ENCODE measurements around the gene GATAD2B. TPM values are rescaled to one million over a fixed set of nuclear protein-coding genes. Genes with fewer than 3 reads are reported as not detected.
"Not testable (repeated sequence)": the region's sequence is repeated elsewhere in the genome, so short reads cannot be mapped to it uniquely, and the experiment has no call there.

GATAD2B gene
- total RNA-seq, 4 donors from 2014 or later = 16.8 to 26.5 (median 24.6) TPM

DNA sequence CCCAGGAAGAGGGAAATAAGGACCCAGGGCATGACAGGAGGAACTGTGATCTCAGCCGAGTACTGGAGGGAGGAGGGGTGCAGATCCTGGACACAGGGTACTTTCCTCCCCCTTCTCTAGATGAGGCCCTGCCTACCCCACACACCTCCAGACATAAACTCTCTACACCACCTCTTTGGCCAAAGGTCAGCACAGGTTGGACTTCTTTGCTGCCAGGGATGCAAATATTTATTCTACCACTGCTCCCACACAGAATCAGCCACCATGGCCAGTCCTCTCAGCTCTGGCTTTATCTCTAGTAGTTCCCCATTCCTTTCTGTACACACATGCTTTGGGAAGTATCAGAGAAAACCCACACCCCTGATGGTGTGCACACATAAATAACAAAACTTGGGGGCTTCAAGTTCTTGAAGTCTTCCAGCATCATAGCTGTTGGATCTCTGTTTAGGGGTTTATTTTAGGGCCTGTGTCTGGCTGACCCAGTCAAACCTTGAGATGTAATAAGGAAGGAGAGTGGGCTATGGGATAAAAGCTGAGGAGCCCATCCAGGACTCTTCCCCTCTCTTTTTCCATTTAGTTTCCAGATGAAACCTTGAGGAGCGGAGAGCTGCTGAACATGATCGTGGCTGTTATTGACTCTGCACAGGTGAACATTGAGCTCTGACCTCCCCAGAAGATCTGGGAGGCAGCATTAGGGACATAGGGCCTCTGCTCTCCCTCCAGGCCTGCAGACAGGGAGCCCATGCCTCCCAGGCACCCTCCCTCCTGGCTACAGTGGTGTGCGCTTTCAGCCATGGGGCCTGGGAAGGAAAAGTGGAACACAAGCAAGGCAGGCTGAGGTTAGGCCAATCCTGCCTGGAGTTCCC lies 154.2 kb downstream of the GATAD2B start:
- no peak overlapping the region for H3K4me3 ChIP-seq
- no peaks in the 10 kb centered on the region for H3K9me3 ChIP-seq
- no peak for DNase-seq (ENCODE audit: low spot score in 2 of 2)
- no peak overlapping the region for H3K27ac ChIP-seq
- no peaks in the 10 kb centered on the region for H3K27me3 ChIP-seq
- peaks cover 0 to 100% (median 5%) of the 10 kb centered on the region in 3 donors for H3K36me3 ChIP-seq
- peaks cover 0 to 34% (median 0%) of the 10 kb centered on the region in 4 donors for H3K4me1 ChIP-seq
- TF ChIP-seq, protein P1, sequence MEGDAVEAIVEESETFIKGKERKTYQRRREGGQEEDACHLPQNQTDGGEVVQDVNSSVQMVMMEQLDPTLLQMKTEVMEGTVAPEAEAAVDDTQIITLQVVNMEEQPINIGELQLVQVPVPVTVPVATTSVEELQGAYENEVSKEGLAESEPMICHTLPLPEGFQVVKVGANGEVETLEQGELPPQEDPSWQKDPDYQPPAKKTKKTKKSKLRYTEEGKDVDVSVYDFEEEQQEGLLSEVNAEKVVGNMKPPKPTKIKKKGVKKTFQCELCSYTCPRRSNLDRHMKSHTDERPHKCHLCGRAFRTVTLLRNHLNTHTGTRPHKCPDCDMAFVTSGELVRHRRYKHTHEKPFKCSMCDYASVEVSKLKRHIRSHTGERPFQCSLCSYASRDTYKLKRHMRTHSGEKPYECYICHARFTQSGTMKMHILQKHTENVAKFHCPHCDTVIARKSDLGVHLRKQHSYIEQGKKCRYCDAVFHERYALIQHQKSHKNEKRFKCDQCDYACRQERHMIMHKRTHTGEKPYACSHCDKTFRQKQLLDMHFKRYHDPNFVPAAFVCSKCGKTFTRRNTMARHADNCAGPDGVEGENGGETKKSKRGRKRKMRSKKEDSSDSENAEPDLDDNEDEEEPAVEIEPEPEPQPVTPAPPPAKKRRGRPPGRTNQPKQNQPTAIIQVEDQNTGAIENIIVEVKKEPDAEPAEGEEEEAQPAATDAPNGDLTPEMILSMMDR (IDR thresholded peaks at IDR 0.05) = no peak
- WGBS, 2 donors = 82 to 84% methylated on average over 4 of the region's 4 CpGs

GRCh38 chr1:153767519-153767918 lies 155.3 kb downstream of the GATAD2B start:
- H3K27me3 ChIP-seq = no peaks in the 10 kb centered on the region
- TF ChIP-seq POLR2A (IDR thresholded peaks at IDR 0.05) = no peak
- TF ChIP-seq, protein P1 (IDR thresholded peaks at IDR 0.05) = no peak
- TF ChIP-seq EP300 (IDR thresholded peaks at IDR 0.05) = no peak
- no peaks in the 10 kb centered on the region for H3K9me3 ChIP-seq
- peaks cover 0 to 36% (median 0%) of the 10 kb centered on the region in 4 donors for H3K4me1 ChIP-seq
- no peak overlapping the region for H3K27ac ChIP-seq
- peaks cover 0 to 100% (median 5%) of the 10 kb centered on the region in 3 donors for H3K36me3 ChIP-seq
- DNase-seq (ENCODE audit: low spot score in 2 of 2) = no peak
- 85 to 93% methylated on average over 7 to 8 of the region's 11 CpGs for WGBS, 2 donors
- H3K4me3 ChIP-seq = no peak overlapping the region

DNA sequence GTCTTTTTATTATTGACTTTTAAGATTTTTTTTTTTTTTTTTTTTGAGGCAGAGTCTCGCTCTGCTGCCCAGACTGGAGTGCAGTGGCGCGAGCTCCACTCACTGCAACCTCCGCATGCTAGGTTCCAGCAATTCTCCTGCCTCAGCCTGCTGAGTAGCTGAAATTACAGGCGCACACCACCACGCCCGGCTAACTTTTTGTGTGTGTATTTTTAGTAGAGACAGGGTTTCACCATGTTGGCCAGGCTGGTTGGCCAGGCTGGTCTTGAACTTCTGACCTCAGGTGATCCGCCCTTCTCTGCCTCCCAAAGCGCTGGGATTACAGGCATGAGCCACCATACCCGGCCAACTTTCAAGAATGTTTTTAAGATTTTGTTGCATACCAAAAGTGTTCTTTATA lies 156.1 kb downstream of the GATAD2B start:
- Histone ChIP-seq H3K36me3 (peaks cover 0 to 100% (median 5%) of the 10 kb centered on the region in 3 donors), H3K4me1 (peaks cover 0 to 32% (median 0%) of the 10 kb centered on the region in 4 donors)
- not testable (repeated sequence) for H3K27ac ChIP-seq; H3K27me3 ChIP-seq; H3K4me3 ChIP-seq; DNase-seq (ENCODE audit: low spot score in 2 of 2); H3K9me3 ChIP-seq
- 95 to 96% methylated on average over 10 of the region's 10 CpGs for WGBS, 2 donors

DNA sequence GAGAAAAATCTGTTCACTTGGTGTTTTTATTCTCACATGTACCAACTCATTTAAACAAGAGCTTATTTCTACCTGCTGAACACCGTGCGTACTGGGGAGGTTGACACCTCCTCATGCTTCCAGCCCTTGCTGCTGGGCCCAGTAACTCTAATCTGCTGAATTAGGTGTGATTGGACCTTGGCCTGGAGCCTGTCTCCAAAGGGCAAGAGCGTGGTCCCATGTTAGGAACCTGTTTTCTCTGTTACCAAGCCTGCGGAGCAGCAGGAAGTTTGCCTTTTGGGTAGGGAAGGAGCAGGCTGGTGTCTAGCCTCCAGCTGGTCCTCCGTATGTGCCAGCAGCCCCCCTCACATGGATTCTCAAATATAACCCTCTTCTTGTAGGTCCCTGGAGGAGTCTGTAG lies 158.5 kb downstream of the GATAD2B start:
- H3K9me3 ChIP-seq = no peaks in the 10 kb centered on the region
- H3K36me3 ChIP-seq = peaks cover 0 to 99% (median 9%) of the 10 kb centered on the region in 3 donors
- H3K27me3 ChIP-seq = no peaks in the 10 kb centered on the region
- no peak overlapping the region for H3K4me3 ChIP-seq
- WGBS, 2 donors = 83 to 91% methylated on average over 5 of the region's 5 CpGs
- peak overlapping the region in 2 of 4 donors; percentile 14 to 64 for H3K27ac ChIP-seq
- no peak for DNase-seq (ENCODE audit: low spot score in 2 of 2)
- H3K4me1 ChIP-seq = peaks cover 0 to 18% (median 0%) of the 10 kb centered on the region in 4 donors
- TF ChIP-seq EP300 (IDR thresholded peaks at IDR 0.05) = no peak
- TF ChIP-seq, protein P1 (IDR thresholded peaks at IDR 0.05) = no peak
- no peak for TF ChIP-seq POLR2A (IDR thresholded peaks at IDR 0.05)

DNA sequence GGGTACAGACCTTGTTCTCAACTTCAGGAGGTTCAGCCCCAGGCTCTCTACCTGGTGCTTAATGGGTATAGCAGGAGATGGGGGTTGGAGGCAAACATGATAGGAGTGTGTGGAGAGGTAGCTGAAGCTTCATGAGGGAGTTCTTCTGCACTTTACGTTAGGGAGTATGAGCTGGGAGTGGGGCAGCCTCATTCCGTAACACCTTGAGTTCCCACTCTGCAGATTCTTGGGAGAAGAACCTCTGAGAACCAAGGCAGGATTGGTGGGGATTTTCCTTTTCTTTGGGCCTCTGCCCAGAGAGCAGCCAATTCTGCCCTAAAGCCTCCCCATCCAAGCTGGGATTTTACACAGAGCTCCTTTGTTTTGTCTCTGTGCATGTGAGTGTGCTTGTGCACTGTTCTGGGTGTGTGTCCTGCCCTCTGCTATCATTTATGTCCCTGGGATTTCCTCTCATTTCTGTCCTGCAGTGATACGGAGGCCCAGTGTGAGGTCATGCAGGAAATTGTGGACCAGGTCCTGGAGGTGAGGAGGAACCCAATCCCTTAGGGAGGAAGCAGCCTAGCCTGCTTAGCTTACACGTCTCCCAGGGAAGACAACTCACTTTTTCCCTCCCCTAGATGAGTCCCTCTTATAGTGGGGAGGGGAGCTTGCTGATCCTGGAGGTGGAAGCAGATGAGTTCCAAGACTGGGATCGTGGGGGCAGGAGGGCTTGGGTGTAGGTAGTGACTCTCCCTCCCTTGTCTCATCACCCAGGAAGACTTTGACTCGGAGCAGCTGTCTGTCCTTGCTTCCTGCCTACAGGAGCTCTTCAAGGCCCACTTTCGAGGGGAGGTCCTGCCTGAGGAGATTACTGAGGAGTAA lies 159.2 kb downstream of the GATAD2B start:
- no peaks in the 10 kb centered on the region for H3K9me3 ChIP-seq
- H3K4me3 ChIP-seq = no peak overlapping the region
- H3K27me3 ChIP-seq = no peaks in the 10 kb centered on the region
- no peak for TF ChIP-seq POLR2A (IDR thresholded peaks at IDR 0.05)
- peak in 1 of 2 donors; percentile 33 for TF ChIP-seq EP300 (IDR thresholded peaks at IDR 0.05)
- peak overlapping the region in 2 of 4 donors; percentile 14 to 64 for H3K27ac ChIP-seq
- H3K36me3 ChIP-seq = peaks cover 0 to 99% (median 9%) of the 10 kb centered on the region in 3 donors
- DNase-seq (ENCODE audit: low spot score in 2 of 2) = no peak
- peaks cover 0 to 18% (median 0%) of the 10 kb centered on the region in 4 donors for H3K4me1 ChIP-seq
- WGBS, 2 donors = 33 to 42% methylated on average over 7 of the region's 7 CpGs
